ENCODE measurements around the gene MAGI2. TPM values are rescaled to one million over a fixed set of nuclear protein-coding genes. Genes with fewer than 3 reads are reported as not detected.

The MAGI2 gene
- total RNA-seq, 1 experiment from 2014 or later = 0.22 TPM

DNA sequence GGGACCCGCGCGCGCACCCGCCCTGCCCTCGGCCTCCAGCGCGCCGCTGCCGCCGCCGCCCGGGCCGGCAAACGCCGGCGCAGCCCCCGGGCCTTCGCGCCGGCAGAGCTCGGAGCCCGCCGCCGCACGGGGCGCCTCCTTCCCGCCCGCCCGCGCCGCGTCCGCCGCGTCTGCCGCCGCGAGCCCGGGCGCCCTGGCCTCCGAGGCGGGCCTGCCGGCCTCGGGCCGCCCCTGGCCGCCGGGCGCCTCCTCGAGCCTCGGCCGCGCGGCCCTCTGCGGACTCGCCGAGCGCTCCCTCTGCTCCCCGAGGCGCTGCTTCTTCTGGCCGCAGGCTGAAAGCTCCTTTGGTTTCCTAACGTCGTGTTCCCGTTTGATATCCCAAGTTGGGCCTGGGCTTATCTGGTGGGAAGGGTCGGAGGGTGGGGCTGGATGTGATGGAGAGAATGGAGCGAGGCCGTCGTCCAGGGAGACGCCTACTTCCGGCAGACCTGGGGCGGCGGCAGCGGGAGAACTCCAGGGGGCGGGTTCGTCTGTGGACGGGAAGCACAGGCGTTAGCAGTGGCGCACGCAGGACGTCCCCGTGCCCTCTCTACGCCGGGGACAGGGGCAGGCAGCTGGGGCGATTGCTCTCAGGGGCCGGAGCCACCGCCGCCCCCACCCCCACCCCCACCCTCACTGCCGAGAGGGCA is 1433.9 kb downstream of the MAGI2 start:
- H3K79me2 ChIP-seq (ENCODE audit: insufficient read depth, low read length) = no peaks in the 10 kb centered on the region
- intact Hi-C loops (cut with micrococcal nuclease) = no loop called here
- no peaks in the 10 kb centered on the region for H4K20me1 ChIP-seq (ENCODE audit: insufficient read depth)
- CTCF ChIA-PET = interaction anchor here (1.3 to 1.5 kb wide), 4 partner anchors 9 to 217 kb away, joined by 3 to 4 read pairs (median 3); no protein-coding TSS in a partner anchor
- H3K4me1 ChIP-seq (ENCODE audit: control insufficient read depth in 1 of 2, insufficient read depth in 2 of 2, low read length in 2 of 2) = peaks cover 0 to 8% of the 10 kb centered on the region in 2 experiments; a peak in 3 of 4 replicates
- RAD21 ChIA-PET (ENCODE audit: low non-redundant PET in 1 of 2, low total read pairs in 2 of 2, uncharacterized antibody in 2 of 2, unreplicated experiment in 2 of 2) = no interaction called here
- H3K27me3 ChIP-seq (ENCODE audit: insufficient read depth, low read length) = peaks cover 5% of the 10 kb centered on the region; the same call in 1 of the 2 replicates
- H3K36me3 ChIP-seq (ENCODE audit: control insufficient read depth in 1 of 2, insufficient read depth in 2 of 2, low read length in 2 of 2) = no peaks in the 10 kb centered on the region
- POLR2A ChIA-PET = no interaction called here
- ATAC-seq (peak; percentile 91), DNase-seq (ENCODE audit: low read depth, low spot score) (peak; percentile 23)
- H3K9me3 ChIP-seq (ENCODE audit: control insufficient read depth in 1 of 2, insufficient read depth in 1 of 2, low read depth in 1 of 2, low read length in 2 of 2) = no peaks in the 10 kb centered on the region
- no TSS peak for BruUV-seq (replicated peaks)
- no peaks in the 10 kb centered on the region for H3K9me2 ChIP-seq (ENCODE audit: insufficient read depth)
- peak overlapping the region; percentile 59 for H3K4me2 ChIP-seq (ENCODE audit: low read length)
- H3K9ac ChIP-seq (ENCODE audit: low read length) = no peak overlapping the region; the same call in 1 of the 2 replicates
- H3K27ac ChIP-seq (ENCODE audit: low read depth, low read length) = no peak overlapping the region; the same call in 1 of the 2 replicates
- no peak overlapping the region for H2AFZ ChIP-seq (ENCODE audit: low read depth, low read length, poor library complexity, severe bottlenecking)
- peak overlapping the region; percentile 24 to 53 for H3K4me3 ChIP-seq (replicated peaks in 1 of 2; ENCODE audit: low read depth in 1 of 2, low read length in 2 of 2)
- TF ChIP-seq CEBPB (IDR thresholded peaks at IDR 0.05; ENCODE audit: low read depth) (no peak), MAX (IDR thresholded peaks at IDR 0.05) (0 out of 2 replicates have a peak, but pooled peaks have one; percentile 10), ZFX (IDR thresholded peaks at IDR 0.05) (peak; percentile 63), POLR2A (IDR thresholded peaks at IDR 0.05; ENCODE audit: borderline replicate concordance, extremely low read depth, insufficient read depth, insufficient read length) (peak; percentile 14), ZNF274 (IDR thresholded peaks at IDR 0.05; ENCODE audit: low read depth, low read length) (no peak), TCF7L2 (IDR thresholded peaks at IDR 0.05; ENCODE audit: borderline replicate concordance, extremely low read depth, insufficient read depth, insufficient read length) (no peak), JUND (IDR thresholded peaks at IDR 0.05) (no peak), FOSL1 (IDR thresholded peaks at IDR 0.05; ENCODE audit: low read depth) (no peak), CBX3 (IDR thresholded peaks at IDR 0.05; ENCODE audit: low read depth) (no peak), ATF3 (IDR thresholded peaks at IDR 0.05) (no peak), ELF1 (IDR thresholded peaks at IDR 0.05; ENCODE audit: borderline replicate concordance, low read depth) (no peak), SRF (IDR thresholded peaks at IDR 0.05; ENCODE audit: low read depth) (no peak), EZH2phosphoT487 (IDR thresholded peaks at IDR 0.05; ENCODE audit: borderline replicate concordance) (no peak), RAD21 (IDR thresholded peaks at IDR 0.05; ENCODE audit: low read depth) (no peak), SIN3A (IDR thresholded peaks at IDR 0.05; ENCODE audit: low read depth) (no peak), YY1 (IDR thresholded peaks at IDR 0.05; ENCODE audit: extremely low read depth, insufficient replicate concordance, low read depth, low read length) (no peak), EGR1 (IDR thresholded peaks at IDR 0.05; ENCODE audit: low read depth) (no peak), SP1 (IDR thresholded peaks at IDR 0.05; ENCODE audit: low read depth) (no peak)
- TF ChIP-seq, protein P1, sequence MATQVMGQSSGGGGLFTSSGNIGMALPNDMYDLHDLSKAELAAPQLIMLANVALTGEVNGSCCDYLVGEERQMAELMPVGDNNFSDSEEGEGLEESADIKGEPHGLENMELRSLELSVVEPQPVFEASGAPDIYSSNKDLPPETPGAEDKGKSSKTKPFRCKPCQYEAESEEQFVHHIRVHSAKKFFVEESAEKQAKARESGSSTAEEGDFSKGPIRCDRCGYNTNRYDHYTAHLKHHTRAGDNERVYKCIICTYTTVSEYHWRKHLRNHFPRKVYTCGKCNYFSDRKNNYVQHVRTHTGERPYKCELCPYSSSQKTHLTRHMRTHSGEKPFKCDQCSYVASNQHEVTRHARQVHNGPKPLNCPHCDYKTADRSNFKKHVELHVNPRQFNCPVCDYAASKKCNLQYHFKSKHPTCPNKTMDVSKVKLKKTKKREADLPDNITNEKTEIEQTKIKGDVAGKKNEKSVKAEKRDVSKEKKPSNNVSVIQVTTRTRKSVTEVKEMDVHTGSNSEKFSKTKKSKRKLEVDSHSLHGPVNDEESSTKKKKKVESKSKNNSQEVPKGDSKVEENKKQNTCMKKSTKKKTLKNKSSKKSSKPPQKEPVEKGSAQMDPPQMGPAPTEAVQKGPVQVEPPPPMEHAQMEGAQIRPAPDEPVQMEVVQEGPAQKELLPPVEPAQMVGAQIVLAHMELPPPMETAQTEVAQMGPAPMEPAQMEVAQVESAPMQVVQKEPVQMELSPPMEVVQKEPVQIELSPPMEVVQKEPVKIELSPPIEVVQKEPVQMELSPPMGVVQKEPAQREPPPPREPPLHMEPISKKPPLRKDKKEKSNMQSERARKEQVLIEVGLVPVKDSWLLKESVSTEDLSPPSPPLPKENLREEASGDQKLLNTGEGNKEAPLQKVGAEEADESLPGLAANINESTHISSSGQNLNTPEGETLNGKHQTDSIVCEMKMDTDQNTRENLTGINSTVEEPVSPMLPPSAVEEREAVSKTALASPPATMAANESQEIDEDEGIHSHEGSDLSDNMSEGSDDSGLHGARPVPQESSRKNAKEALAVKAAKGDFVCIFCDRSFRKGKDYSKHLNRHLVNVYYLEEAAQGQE (IDR thresholded peaks at IDR 0.05; ENCODE audit: low read depth) = no peak
- TF ChIP-seq, protein P2, sequence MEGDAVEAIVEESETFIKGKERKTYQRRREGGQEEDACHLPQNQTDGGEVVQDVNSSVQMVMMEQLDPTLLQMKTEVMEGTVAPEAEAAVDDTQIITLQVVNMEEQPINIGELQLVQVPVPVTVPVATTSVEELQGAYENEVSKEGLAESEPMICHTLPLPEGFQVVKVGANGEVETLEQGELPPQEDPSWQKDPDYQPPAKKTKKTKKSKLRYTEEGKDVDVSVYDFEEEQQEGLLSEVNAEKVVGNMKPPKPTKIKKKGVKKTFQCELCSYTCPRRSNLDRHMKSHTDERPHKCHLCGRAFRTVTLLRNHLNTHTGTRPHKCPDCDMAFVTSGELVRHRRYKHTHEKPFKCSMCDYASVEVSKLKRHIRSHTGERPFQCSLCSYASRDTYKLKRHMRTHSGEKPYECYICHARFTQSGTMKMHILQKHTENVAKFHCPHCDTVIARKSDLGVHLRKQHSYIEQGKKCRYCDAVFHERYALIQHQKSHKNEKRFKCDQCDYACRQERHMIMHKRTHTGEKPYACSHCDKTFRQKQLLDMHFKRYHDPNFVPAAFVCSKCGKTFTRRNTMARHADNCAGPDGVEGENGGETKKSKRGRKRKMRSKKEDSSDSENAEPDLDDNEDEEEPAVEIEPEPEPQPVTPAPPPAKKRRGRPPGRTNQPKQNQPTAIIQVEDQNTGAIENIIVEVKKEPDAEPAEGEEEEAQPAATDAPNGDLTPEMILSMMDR (IDR thresholded peaks at IDR 0.05 in 2 of 3, conservative IDR thresholded peaks at IDR 0.05 in 1 of 3; ENCODE audit: borderline replicate concordance in 1 of 3, insufficient read depth in 1 of 3, low read depth in 2 of 3, low read length in 2 of 3) = no peak
